GM19239 (cell line): Measurements from ENCODE around the gene ALDH3B1.

Experiments used
- DNase-seq: peaks from one replicate; pipeline ENCODE4 v3.0.0; 2011; ENCODE audit warnings: low spot score; ENCODE audit not compliant: insufficient read length
- FAIRE-seq: peaks from 2 replicates; lab custom pipeline; 2011; peaks lifted over from hg19 to GRCh38; lab: Jason Lieb, UNC

Gene ALDH3B1

DNA sequence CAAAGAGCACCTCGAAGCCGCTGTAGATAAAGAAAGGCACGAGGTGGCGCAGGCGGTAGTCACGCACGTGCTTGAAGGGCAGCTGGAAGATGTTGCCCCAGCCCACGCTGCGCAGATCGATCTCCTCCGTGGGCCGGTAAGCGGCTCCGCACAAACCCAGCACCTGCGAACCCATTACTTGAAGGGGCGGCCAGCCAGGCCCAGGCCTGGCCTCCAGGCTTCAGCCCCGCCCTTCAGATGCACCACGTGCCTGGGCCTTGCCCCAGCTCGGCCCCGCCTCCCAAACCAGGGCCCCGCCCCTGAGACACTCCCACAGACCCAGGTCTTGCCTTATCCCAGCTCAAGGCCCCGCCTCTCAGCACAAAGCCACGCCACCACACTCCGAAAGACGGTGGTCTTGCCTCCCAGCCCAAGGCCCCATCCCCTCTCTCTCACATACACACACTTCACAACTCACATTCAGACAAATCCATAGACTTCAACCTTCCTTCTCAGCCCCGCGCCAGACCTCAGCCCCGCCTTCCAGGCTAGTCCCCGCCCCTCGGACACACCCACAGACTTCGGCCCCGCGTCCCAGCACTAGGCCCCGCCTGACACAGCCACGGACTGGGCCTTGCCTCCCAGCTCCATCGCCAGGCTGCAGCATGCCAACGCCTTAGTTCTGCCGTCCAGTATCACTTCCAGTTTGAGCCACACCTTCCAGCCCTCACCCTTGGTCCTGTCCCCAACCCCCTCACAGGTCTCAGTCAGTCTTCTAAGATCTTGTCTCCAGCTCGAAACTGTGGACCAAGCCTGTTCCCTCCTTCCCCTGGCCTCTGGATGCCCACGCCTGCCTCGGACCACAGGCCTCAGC is 13.3 kb upstream of the ALDH3B1 start:
- no peak for DNase-seq
- no peak for FAIRE-seq

DNA sequence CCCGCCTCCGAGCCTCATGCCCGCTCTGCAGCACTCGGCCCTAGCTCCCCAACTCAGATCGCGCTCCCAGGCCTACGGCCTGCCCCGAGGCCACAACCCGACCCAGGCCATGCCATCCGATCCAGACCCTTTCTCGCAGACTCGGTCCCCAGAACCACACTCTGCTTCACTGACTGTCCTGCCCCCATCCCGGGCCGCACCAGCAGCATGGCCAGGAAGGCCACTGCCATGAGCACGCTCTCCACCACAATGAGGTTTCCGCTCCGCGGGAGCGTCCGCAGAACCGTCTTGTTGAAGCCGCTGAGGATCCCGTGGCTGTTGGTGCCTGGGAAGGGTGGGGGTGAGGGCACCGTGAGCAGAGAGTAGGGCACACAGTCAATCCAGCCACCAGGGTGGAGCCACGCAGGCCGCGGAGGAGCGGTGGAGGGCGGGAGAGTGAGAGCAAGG is 12.6 kb upstream of the ALDH3B1 start:
- no peak for DNase-seq
- FAIRE-seq, result no peak

DNA sequence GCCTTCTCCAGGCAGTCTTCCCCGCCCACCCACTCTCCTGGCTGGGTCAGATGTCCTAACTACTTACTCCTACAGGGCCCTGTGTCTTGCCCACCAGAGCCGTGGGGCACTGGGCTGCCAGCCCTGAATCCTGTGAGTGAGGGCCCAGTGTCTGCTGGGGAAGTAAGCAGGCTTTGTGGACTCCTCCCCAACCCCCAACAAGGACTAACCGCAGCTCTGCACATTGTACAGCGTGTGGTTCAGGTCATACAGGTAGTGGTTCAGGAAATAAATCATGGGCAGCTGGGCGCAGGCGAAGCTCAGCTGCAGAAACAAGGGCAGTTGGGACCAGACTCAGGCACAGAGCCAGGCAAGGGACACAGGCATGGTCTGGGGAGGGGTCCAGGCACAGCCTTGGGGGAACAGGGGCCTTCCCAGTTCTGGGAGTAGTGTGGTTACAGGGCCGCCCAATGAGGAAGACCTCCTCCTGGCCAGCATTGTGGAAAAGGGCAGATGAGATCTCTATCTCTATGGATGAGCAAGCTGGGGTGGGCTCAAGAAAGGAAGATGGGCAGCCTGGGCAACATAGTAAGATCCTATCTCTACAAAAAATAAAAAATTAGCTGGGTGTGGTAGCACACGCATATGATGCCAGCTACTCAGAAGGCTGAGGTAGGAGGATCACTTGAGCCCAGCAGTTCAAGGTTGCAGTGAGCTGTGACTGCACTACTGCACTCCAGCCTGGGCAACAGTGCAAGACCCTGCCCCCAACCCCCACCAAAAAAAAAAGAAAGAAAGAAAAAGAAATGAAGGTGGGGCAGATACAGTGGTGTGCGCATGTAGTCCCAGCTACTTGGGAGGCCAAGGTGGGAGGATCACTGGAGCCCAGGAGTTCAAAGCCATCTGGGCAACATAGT is 11.7 kb upstream of the ALDH3B1 start:
- no peak for FAIRE-seq
- DNase-seq, result no peak

DNA sequence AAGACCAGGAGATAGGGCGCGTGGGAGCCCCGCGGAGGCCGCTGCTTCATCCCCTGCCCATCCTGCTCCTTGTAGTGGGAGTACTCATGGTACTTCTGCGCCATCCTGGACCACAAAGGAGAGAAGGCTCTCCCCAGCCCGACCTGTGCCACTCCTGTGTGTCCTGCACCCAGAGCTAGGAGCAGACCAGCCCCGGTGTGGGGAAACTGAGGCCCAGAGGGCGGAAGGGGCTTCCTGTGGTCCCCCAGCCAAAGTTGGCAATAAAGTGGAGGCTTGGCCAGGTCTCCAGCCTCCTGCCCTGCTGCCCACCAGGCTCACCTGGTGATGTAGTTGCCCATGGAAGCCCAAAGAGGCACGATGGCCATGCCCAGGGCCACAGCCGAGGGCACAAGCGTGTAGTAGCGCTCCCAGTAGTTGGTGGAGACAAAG is 10.9 kb upstream of the ALDH3B1 start:
- DNase-seq, result no peak
- no peak for FAIRE-seq

DNA sequence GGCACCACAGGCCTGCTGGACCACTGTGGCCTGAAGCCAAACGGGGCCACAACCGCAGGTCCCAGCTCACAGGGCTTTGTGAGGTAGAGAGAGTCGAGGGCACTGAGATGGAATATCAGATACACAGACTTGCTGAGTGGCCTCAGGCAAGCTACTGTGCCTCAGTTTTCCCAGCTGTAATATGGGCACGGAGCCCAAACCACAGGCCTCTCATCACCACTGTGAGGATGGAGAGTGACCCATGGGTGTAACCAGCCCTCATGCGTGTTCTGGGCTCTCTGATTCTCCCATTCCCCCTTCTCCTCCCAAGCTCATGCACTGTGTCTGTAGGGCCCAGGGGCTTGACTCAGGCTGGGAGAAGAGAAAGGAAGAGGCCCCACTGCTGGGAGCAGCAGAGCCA is 10.4 kb upstream of the ALDH3B1 start:
- DNase-seq (no peak), FAIRE-seq (no peak)

DNA sequence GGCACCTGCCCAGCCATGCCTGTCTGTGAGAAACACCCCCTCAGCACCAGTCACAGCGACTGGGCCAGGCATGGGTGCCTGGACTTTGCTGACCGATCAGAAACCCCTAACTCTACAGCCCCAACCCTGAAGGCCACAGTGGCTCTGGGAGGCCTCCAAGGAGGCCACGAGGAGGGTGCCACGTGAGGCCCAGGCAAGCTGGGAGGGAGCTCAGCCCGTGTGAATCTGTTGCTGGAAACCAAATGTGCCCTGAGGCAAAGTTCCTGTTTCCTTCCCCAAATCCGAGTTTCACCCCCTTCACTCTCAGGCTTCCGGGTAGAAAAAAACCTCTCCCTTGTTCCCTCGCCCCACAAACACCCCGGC is 7.6 kb upstream of the ALDH3B1 start:
- peak; percentile 97 for FAIRE-seq

DNA sequence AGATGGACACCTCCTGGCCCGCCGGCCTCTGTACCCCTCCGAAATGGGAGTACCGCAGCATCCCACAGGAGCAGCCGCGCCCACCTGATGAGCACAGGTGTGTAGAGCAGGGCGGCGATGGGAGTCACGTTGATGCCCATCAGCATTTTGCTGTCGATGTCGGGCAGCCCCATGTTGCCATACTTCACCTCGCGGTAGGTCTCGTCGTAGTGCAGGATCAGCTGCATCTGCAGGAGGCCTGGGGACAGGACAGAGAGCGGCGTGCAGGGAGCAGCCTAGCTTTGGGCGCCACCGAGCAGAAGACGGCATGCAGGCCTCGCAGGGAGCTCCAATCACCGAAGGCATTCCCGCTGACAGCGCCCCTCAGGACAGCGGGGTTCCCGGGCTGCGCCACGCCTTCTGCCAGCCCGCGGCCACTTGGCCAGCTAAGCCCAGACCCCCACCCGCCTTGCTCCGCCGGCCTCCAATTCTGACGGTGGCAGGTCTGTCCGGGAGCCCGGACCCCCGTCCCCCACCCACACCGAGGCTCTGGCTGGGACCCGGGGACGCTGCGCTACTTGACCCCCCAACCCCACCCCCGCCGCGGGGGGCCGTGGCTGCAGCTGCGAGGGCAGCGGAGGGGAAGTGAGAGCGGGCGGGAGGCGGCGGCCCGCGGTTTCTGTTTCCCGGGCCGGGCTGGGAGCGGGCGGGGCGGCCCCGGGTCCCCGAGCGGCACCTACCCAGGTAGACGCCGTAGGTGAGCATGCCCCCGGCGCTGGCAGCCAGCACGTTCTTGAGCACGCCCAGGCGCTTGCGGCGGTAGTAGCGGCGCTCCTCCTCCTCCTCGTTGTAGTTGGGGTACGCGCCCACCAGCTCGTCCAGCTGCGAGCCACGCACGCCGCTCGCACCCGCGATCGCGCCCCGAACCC is 6.9 kb upstream of the ALDH3B1 start:
- FAIRE-seq (peak; percentile 42), DNase-seq (no peak)

More for the DNA sequence above, 7.6 kb upstream of the ALDH3B1 start:
- DNase-seq, result no peak

DNA sequence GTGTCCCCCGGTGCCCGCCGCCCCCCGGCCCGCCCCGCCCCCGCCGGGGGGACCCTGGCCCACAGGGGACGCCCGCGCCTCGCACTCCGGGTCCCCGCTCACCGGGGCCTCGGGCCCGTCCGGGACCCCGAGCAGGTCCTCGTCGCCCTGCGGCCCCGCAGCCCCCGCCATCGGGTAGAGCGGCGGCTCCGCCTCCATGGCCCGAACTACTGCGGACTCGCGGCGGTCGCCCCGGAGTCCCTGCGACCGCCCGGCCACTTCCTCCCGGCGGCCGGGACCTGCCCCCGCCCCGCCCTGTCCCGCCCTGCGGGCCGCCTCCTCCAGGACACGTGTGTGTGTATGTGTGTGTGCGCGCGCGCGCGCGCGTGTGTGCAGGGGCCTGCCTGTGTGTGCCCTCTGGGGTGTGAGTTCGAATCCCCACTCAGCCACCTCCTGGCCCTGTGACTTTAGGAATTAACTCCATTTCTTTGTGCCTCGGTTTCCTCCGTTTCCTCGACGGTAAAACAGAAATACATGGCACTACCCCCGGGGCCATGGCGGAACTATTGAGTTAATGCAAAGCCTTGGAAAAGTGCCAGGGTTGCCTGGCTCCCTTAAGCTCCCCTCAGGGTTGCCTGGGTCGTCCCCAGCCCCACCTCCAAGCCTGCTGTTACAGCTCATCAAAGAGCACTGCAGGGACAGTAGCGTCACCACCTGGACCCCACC is 6.1 kb upstream of the ALDH3B1 start, which contains the start of gene UNC93B1:
Gene UNC93B1 (minus strand): TSS at position 252 of the 705 bp plus-strand sequence. CDS start 54 bp downstream, at position 198.
- DNase-seq, result peak; percentile 90
- peak; percentile 70 for FAIRE-seq

DNA sequence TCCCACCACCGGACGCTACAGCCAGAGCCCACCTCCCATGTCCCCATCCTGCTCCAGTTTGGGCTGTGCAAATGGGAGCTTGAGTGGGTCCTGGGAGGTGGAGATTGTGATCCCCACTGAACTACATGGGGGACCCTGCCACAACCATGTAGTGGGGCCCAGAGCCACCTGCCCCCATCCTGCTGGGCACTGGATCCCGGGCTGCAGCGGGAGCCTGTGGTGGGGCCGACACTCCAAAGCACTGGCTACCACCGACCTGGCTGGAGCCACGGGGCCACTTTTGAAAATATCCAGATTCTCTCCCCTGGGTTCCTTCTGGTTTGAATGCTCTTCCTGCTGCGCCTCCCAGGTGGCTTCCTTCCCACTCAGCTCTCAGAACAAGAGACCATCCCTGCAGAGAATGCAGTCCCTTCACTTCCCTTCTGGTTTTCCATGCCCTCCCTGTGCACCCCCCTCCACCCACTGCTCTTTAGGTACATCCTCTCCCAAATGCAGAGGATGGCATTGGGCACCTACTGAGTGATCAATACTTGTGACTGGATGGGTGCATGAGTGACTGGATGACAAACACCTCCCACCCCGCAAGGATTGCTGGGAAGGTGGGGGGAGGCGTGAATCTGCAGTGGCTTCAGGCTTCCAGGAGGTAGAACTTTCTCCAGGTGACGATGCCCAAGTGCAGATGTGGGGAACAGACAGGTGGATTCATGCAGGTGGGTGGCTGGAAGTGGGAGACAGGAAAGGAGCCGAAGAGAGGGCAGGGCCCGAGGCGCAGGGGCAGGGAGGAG is 5.4 kb upstream of the ALDH3B1 start:
- no peak for DNase-seq
- no peak for FAIRE-seq

DNA sequence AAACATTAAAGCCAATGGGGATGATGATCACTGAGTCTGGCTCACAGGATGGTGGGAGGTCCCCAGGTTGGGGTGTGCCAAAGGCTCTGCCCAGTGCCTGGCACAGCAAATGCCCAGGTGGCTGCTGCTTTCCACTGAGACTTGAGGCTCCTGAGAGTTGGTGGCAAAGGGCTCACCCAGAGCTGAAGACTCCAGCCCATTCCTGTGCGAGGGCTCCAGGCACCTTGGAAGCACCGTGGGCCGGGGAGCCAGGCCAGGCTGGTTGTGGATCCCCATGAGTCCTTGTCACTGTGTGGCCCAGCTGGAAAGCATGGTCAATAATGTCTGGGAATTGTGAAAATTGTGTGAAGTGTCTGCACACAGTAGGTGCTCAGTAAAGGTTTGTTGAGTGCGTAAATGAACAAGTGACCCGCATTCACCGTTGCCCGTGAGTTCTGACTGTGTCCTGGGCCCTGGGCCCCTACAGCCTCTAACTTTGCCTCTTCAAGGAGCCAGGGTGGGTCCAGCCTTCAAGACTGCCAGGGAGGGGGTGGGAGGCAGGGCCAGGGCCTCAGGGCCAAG is 3.4 kb upstream of the ALDH3B1 start:
- FAIRE-seq, result no peak
- no peak for DNase-seq

DNA sequence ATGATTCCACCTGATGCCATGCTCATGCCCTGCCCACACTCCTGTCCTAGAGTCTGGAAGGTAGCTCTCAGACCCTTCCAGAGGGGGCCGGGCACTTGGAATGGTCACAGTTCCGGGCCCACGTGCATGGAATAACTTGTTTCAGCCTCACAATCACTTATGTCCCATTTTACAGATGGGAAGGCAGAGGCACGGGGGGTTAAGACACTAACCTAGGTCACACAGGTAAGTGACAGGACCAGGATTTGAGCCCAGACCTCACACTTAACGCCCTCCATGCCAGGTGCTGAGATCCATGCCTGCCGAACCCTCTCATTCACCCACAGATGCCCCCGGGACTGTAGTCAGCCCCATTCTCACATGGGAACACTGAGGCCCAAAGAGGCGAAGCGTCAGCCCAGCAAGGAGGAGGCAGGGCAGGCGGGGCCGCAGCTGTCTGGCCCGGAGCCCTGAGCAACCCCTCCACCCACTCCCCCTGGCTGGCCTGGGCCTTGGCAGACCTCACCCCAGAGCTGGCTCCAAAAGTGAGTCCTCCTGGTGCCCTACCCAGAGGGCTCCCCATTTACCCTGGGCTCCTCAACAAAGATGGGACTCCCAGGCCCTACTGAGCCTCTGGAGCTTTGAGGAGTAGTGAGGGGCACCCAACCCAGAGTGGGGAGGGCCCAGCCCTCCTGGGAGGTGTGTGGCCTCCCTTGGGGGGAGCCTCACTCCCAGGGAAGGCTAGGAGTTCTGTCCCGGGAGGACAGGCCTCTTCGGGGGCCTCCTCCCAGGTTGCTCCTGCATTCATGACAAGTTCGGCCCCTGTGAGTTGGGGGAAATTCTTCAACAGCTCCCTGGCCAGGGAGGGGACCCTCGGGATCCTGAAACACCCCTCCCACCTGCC is 2.4 kb upstream of the ALDH3B1 start:
- DNase-seq, result no peak
- FAIRE-seq, result no peak

DNA sequence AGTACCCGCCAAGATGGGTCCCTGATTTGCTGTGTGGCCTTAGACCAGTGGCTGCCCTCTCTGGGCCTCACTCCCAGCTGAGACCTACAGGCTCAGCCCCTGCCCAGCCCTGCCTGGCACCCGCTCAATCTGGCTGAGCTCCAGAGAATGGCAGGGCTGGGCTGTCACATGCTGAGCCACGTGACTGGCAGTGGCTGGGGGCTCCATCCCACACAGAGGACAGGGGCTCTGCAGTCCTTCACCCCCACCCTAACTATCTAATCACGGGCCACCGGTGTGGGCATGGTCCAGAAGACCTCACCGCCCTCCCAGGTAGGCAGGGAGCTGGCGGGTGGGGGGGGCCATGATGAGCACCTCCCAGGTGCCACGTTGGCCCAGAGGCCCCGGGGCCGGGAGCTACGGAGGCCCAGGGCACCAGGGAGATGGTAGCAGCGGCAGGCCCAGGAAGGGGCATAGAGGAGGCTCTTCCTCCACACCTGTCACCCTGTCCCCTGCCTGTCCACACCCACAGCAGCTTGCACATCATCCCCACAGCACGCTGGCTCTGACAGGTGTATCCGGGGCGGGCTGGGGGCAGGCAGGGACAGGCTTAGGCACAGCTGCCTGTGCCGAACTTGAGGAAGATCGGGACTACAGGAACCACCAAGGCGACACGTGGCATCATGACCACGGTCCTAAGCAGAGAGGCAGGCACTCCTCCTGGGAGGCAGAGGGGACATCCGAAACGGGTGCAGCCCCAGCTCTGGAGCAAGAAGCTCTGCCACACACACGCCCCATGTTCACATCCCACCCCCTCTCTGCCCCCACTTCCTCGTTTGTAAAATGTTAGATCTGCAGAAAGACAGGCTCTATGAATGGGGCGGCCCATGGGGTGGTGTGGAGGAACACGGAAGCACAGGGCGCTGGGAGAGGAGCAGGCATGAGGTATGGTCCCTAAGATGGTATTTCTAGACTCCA is 1.5 kb upstream of the ALDH3B1 start:
- no peak for FAIRE-seq
- DNase-seq, result no peak

DNA sequence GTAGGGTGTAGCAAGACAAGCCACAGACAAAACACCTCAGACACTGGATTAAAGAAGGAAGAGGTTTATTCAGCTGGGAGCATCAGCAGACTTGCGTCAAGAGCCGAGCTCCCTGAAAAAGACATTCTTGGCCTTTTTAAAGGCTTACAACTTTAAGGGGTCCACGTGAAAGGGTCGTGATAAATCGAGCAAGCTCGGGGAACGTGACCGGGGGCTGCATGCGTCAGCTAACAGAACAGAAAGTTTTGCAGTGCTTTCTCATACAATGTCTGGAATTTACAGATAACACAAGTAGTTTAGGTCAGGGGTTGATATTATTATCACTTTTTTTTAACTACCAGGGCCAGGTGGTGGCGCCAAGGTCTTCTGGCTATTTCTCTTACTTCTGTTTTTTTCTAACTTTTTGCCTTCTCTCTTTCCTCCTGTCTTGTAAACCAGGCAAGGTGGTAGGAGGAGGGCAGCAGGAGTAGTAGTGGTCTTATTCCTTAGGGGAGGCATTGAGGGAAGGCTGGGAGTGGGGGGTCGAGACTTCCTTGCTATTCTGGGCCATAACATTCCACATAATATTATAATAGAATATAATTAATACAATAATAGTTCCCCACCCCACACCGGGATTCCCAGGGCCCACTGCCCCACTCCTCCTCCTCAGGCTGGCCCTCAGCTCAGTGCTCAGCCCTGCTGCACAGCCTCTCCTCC is 587 bp upstream of the ALDH3B1 start:
- FAIRE-seq (peak; percentile 76), DNase-seq (no peak)

DNA sequence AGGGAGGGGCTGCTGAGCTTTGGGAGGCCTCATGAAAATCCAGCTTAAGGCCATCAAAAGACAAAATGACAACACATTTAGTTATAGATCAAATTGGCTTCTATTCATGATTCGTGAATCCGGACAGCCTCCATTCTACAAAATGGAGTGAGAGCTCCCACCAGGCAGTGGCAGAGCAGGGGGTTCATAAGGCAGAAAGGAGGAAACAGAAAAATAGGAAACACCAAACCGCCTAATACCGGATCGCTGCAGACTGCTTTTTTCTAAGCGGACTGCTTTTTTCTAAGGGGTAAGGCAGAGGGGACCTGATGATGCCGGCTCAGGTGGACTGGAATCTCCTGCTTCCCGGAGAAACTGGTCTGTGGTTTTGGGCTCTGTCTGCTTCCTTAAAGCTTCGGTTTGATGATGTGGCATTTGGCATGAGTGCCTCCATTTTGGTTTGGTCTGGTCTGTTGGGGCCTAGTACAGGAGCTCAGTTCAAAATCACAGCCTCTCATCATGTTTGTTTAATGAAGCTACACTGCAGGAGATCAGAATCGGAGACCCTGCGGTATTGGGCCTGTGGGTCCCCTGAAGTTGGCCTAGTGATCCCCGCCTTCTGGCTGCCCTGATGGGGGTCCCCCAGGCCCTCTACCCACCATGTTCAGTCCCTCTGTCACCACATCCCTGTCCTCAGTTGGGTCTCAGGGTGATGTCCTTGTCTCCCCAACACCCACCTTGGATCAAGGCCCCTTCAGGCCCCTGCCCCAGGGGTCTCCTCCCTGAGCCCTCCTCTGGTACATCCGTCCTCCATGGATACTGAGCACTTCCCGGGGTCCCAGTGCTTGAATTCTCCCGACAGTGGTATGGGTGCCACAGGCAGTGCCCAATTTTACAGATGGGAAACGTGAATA is 1.2 kb downstream of the ALDH3B1 start:
- DNase-seq, result no peak
- FAIRE-seq, result no peak
